GM18508 (cell line): Measurements from ENCODE around the gene TMEM106B.
"Not testable (repeated sequence)": the region's sequence is repeated elsewhere in the genome, so short reads cannot be mapped to it uniquely, and the experiment has no call there.

Experiments used
- ATAC-seq: cut with Tn5 transposase; IDR thresholded peaks from one replicate; pipeline ENCODE4 v1.9.1; 2021; ENCODE audit warnings: moderate number of reproducible peaks; ENCODE audit not compliant: insufficient read depth, unreplicated experiment

TMEM106B gene

DNA sequence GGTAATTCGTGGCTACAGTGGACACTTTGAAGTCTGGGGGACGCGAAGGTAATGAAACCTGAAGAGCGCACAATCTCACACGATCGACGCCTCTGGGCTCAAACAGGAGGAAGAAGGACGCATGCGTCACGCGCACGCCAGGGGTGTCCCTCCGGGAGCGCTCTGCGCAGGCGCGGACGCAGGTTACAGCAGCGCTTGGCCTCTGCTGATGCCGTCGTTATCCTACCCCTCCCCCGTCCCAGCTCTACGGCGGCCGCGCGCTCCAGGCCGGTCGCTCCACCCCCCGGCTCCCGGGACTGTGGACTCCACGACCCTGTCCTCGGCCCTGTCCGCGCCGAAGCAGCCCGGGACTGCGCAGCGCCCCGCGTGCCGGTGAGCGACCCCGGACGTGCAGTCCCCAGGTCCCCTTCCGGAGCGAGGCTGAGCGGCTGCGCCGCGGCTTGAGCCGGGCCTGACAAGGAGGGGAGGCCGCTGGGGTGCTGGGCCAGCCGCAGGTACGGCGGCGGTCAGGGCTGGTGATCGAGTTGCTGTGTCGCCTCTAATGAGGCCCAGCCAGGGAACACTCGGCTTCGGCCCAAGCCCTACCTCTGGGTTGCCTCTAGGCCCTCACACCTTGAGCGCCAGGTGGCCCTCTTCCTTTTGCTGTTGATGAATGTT, at the start of gene TMEM106B:
Gene TMEM106B, plus strand, starts transcription at position 241 of the 657 bp plus-strand sequence. CDS start 3,517 bp downstream, outside the sequence.
- ATAC-seq: peak; percentile 92

DNA sequence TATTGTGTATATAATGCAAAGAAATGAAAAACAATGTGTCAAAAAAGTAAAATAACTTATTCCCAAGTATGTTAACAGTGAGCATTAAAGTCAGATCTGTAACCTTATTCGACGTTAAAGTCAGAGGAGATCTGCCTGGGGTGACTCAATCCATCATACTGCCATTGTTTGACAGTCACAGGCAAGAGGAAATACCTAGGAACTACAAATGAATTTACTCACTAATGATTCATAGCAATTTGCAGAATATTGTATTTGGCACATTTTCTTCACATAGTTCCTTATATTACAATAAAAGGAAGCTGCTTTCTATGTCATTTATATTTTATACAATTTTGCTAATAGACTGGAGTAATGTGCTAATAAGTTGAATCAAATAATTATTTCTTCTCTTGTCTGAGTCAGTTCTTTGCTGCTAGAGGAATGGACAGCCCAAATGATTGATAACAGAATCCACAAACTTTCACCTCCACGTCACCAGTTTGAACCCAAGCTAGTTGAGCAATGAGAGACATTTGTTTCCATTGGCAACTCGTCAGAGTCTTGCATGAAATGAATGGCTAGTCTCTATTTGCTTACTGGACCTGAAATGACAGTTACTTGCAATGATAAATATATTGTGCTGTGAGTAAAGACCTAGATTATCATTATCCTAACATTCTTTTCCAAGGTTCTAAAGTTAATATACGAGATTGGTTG, 48.5 kb upstream of the TMEM106B start:
- no peak for ATAC-seq

DNA sequence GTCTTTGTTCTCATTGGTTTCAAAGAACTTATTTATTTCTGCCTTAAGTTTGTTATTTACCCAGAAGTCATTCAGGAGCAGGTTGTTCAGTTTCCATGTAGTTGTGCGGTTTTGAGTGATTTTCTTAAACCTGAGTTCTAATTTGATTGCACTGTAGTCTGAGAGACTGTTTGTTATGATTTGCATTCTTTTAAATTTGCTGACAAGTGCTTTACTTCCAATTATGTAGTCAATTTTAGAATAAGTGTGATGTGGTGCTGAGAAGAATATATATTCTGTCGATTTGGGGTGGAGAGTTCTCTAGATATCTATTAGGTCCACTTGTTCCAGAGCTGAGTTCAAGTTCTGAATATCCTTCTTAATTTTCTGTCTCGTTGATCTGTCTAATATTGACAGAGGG, 43.0 kb upstream of the TMEM106B start:
- not testable (repeated sequence) for ATAC-seq

DNA sequence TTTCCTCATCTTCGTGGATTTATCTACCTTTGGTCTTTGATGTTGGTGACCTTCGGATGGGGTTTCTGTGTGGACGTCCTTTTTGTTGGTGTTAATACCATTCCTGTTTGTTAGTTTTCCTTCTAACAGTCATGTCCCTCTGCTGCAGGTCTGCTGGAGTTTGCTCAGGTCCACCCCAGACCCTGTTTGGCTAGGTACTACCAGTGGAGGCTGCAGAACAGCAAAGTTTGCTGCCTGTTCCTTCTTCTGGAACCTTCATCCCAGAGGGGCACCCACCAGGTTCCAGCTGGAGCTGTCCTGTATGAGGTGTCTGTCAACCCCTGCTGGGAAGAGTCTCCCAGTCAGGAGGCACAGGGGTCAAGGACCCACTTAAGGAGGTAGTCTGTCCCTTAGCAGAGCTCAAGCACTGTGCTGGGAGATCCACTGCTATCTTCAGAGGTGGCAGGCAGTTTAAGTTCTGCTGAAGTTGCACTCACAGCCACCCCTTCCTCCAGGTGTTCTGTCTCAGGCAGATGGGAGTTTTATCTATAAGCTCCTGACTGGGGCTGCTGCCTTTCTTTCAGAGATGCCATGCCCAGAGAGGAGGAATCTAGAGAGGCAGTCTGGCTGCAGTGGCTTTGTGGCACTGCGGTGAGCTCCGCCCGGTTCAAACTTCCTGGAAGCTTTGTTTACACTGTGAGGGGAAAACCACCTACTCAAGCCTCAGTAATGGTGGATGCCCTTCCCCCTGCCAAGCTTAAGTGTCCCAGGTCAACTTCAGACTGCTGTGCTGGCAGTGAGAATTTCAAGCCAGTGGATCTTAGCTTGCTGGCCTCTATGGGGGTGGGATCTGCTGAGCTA, 40.9 kb upstream of the TMEM106B start:
- not testable (repeated sequence) for ATAC-seq

DNA sequence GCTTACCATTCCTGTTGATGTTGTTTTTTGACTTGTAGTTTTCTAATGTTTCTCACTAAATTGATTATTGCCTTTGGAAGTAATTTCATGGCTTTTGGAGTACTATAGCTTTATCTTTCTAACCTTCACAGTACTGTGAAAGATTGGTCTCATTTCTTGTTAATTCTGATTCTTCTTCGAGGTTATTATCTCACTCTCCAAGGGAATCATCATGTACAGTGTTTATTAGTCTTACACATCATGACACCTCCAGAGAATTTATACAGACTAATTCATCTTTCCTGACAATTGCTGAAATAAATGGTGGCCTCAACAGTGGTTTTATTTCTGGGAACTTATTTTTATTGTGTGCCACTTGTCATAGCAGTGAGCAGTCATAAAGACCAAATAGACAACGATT, 37.4 kb upstream of the TMEM106B start:
- no peak for ATAC-seq

DNA sequence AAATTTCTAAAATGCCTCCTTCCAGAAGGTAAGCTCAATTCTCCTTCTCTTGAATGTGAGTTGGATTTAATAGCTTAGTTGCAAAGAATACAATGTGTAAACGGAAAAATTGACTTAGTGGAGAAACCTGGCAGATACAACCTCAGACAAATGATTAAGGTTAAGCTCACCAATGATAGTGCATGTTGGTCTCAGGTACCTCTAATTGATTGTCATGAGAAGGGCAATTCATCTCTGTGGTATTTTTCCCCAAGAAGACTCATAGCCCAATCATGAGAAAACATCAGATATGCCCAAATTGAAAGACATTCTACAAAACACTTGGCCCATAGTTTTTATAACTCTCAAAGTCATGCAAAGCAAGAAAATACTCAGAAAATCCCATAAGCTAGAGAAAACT, 36.2 kb upstream of the TMEM106B start:
- no peak for ATAC-seq

DNA sequence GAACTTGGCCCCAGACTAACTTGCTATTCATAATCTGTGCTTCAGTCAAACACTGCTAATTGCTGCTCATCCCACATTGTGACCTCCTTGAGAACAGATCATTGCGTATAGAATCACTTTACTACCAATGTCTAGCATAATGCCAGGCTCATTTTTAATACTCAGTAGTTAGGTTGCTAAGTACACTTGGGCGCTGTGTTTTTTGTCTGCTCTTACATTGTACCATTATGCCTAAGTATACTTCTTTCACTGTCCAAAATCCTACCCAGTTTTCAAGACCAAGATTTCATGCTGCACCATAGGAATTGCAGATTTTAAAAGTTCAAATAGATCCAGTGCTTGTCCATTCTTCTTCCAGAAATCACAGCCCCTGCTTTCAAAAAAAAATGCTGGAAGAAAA, 32.8 kb upstream of the TMEM106B start:
- no peak for ATAC-seq

DNA sequence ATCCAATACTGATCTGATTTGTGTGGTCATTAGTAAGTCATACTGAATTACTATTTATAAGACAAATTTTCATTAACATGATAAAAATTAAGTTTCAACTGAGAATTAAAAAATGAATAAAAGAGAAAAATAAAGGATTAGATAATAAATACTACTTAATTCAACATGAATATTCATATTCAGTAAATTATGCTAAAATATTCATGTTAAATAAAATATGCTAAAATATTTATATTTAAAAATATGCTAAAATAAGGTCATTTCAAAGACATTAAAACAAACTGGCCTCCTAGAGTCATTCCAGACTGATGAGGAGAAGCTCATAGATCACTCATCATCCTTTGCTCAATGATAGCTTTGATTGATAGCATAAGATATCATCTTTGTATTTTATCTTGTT, 16.7 kb upstream of the TMEM106B start:
- ATAC-seq: no peak

DNA sequence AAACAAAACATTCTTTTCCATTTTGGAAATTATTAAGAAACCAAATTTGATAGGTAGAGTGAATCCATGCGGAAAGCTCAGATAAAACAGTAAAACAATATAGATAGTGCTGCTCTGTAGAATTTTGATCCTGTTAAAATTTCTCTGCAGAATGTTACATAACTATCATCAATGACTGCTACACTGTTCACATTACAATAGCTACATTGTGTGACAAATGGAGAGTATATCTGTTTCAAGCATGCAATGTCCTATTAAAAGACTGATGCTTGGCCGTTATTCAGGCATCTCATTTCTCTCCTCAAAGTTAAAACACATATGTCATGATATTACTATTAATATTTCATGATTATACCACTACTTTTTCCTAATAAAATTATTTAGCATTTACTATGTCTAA, 14.7 kb upstream of the TMEM106B start:
- ATAC-seq: no peak

DNA sequence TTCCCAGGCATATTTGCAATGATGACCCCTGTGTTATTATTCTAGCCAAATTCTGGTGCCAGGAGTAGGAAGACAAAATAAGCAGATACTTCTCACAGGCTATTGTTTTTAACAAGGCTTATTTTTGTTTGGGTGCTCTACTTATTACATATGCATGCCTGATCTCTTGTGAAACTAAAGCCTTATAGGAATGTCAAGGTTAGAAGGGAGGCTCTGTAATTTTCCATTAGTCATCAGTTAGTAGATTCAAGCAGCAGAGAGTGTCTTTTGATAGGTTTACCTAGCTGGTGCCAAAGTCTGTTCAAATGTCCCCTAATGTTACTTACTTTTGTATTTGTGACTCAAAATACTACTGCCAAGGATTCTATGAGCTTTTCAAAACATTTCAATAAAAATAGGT, 11.7 kb upstream of the TMEM106B start:
- ATAC-seq: no peak

DNA sequence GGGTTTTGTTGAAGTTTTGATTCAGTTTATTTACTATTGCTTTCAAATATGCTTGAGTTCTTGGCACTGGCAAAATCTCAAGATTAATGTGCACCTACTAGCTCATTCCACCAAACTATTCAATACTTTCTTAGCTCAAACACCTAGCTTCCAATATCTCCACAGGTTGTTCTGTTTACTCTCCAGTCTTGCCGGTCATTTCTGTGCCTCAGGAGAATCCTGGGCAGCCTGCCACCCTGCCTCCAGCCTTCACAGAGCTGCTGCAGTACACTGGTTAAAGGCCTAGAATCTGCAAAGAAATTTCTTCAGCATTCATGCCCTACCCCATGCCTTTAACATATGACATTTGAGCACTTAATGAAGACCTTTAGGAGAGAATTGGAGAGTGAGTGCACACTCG, 4.0 kb upstream of the TMEM106B start:
- ATAC-seq: no peak

DNA sequence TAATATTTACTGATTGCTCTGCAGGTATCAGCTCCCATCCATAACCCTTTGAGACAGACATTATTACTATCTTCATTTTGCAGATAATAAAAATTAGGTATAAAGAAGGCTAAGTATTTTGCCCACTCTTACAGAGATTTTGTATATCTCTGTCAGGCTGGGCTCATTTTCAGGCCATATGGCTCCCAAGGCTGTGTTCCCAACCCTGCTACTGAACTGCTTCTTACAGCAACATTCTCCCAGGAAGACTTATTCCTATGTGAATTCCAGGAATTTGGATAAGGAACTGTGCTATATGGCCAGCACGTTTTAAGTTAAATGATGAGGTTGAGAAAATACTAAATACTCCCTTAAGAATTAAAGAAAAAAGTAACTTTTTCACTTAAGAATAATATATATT, 1.9 kb upstream of the TMEM106B start:
- ATAC-seq: no peak

DNA sequence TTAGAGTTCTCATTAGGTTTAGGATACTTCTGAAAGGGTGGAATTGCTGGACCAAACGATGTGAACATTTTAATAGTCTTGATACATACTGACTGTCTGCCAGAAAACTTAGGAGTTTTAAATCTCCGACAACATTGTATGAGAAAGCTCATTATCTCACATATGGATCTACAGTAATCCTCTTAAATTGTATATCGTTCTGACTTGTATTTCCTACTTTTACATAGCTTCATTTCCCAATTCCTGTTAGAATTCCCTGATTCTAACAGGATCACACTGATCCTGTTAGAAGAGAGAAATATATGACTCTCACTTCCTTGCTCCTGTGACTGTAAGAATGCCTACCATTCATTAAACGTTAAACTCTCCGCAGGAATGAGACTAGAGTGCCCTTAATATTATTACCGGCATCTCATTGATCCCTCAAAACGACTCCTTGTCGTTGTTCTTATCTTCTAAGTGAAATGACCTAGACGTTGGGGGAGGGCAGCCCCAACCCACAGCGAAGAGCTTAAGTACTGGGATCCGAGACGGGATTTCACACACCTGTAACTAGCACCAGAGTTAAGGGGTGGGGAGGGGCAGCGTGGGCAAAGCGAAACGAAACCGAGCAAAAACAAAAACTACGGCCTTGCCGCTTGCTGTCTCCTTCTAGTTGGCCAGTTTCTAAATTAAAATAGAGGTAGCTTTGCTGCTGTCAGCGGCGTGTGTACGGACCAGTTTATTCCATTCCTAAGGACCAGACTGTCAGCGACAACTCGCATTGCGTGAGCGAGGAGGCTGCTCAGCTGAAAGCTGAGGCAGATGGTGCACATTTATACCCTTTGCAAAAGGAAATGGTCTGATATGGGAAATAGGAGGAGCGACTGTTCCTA, 678 bp upstream of the TMEM106B start:
- peak; percentile 28 for ATAC-seq

DNA sequence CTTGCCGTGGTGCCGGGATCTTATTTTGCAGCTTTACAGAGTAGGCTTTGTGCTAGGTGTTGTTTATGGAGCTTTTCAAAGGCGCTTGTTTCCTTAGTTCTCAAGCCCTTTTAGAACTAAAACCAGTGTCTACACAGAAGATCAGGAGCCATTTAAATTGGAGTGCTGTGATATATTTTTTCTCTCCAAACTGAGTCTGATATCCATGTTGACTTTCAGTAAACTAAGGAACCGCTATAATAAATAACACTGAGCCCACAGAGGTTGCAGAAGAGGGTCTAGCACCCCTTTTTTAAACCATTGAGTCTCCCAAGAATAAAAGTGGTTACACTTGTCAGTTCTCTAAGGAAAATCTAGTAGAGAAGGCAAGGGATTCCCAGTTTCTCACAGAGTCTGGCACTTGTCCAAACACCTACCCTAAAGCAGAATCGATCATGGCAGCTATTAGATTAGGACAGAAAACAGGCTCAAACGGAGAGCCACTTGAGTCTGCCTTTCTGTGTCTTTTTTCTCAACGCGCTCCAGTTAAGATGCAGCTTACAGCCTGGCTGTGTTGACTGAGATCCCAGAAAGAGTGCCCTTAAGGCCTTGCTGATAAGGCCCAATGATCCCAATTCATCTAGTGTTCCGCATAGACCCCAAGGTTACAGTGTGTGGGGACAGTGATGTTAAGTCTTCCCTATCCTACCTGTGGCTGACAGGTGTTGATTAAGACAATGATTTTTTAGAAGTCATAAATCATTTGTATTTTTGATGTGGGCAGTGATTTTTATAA, 804 bp downstream of the TMEM106B start:
- no peak for ATAC-seq

DNA sequence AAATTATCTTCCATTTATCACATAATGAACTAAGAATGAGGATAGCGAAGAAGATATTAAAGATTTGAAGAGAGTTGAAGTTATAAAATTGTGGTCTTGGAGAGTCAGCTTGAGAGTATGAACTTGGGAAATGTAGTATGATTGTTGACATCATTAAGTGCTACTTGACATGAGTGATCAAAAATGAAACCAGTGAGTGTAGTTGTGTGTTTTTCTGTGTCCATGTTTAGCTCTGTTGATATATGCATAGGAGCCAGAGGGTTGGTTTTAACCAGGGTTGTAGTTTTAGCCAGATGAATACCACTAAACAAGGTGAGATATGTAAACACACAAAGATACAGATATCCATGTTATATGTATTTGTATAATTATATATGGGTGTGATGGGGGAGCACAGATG, 6.2 kb downstream of the TMEM106B start:
- ATAC-seq: no peak

DNA sequence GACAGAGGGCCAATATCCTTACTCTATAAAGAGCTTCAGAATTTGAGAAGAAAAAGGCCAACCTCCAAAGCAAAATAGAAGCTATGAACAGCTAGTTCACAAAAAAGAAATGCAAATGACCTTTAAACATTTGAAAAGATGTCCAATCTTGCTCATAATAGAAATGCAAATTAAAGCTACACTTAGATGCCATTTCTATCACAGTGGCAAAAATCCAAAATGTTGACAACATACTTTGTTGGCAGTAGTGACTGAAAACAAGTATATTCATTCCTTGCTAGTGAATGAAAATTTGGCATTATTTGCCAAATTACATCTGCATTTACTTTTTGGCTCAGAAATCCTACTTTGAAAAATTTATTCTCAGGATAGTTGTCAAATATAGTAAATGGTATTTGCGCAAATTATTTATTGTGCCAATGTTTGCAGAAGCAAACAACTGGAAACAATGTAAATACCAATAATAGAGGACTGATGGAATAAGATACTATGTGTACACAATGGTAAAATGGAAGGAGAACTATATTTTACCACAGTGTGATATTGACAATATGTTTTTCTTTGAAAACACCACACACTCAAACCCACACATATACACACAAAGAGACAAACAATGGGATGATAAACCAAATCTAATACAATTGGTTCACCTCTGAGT, 9.4 kb downstream of the TMEM106B start:
- no peak for ATAC-seq

DNA sequence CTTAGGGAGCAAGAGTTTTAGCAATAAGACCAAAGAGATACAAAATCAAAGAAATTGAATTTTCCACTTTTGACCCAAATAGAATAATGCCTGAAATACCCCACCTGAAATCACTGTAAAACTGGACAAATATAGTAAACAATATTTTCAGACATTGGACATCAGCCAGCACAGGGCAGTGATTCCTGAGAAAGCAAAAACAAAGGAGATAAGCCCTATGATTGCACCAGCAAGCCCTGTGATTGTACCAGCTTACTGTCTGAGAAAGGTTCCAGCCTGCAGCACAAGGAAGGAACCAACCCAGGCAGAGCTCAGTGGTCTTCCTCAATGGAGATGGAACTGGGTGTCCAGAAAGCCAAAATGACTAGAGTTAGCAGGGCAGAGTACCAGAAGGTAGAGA, 10.3 kb downstream of the TMEM106B start:
- ATAC-seq: no peak

DNA sequence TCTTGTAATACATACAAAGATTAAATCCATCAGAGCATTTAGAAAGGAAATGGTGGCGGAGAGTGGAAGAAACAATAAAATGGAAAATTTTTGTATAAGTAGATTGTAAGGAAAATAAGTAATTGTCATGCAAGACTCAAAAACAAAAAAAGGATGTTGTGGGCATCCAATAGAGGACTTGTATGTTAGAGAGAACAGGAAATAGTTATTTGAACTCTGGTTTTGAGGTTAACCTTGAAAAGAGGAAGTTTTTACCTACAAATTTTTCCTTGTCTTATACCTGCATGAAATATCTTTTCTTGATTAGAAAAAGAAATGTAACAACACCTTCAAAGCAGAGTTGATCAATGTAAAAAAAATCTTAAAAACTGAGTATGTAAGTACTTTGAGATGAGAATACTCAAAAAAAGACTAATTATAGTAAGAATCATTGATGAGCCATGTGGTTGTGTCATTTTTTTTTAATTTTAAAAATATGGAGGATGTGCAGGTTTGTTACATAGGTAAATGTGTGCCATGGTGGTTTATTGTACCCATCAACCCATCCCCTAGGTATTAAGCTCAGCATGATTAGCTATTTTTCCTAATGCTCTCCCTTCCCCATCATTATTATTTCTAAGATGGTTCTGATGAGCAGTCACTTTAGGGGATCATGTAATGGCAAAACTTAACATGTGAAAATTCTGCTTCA, 11.9 kb downstream of the TMEM106B start:
- ATAC-seq: peak; percentile 94
